ENCODE results near the gene NPEPPS. TPM values are rescaled to one million over a fixed set of nuclear protein-coding genes. Genes with fewer than 3 reads are reported as not detected.

NPEPPS gene
- total RNA-seq, 1 experiment from 2014 or later = 207 TPM

DNA sequence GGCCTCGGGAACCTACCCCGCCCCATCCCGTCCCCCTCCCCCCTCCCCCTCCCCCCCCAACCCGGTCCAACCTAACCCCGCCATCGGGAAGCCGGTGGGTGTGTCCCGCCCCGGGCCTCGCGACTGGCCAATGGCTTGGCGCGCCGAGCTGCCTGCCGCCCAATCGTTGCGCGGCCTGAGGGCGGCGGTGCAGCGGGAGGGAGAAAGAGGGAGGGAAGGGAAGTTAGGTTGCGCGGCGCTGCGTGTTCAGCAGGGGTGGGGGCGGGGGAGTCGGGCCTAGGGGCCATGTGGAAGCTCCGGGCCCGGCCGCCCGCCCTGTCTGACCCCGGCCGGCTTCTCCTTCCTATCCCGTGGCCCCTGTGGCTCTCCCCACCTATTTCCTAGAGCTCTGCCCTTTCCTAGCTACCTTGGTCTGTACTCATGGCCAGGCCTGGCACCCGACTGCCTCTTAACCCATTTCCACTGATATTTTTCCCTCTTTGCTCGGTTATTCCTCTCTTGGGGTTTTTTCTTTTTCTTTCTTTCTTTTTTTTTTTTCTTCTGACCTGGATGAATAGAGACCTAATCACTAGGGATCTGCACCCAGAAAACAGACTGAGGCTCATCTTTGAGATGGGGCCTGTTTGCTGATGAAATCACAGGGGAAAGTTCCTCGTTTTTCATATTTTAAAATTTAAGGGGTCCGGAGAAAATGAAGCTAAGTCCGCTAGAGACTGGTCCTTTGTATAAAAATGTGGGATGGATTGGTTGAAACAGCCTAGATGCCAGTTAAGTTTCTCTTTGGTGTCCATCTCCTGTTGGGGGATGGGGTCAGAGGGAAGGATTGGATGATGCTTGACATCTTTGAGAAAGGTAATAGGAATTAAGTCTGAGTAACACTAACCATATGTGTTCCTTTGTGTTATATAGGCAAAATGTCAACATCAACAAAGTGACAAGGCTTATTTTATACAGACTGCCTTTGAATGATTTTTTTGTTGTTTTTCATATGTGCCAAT is 119.9 kb downstream of the NPEPPS start:
- Histone ChIP-seq H3K4me3 (replicated peaks in 1 of 2; ENCODE audit: low read depth in 1 of 2, low read length in 2 of 2) (peak overlapping the region; percentile 74 to 78), H4K20me1 (ENCODE audit: insufficient read depth) (peaks cover 32% of the 10 kb centered on the region; the same call in 1 of the 2 replicates), H3K79me2 (ENCODE audit: insufficient read depth, low read length) (peaks cover 63% of the 10 kb centered on the region), H3K4me2 (ENCODE audit: low read length) (peak overlapping the region; percentile 71), H3K36me3 (ENCODE audit: control insufficient read depth in 1 of 2, insufficient read depth in 2 of 2, low read length in 2 of 2) (peaks cover 39 to 45% of the 10 kb centered on the region in 2 experiments), H2AFZ (ENCODE audit: low read depth, low read length, poor library complexity, severe bottlenecking) (no peak overlapping the region), H3K27me3 (ENCODE audit: insufficient read depth, low read length) (no peaks in the 10 kb centered on the region), H3K27ac (ENCODE audit: low read depth, low read length) (peak overlapping the region; percentile 92), H3K9me2 (ENCODE audit: insufficient read depth) (no peaks in the 10 kb centered on the region), H3K9ac (ENCODE audit: low read length) (peak overlapping the region; percentile 97), H3K9me3 (ENCODE audit: control insufficient read depth in 1 of 2, insufficient read depth in 1 of 2, low read depth in 1 of 2, low read length in 2 of 2) (no peaks in the 10 kb centered on the region), H3K4me1 (ENCODE audit: control insufficient read depth in 1 of 2, insufficient read depth in 2 of 2, low read length in 2 of 2) (peaks cover 14 to 21% of the 10 kb centered on the region in 2 experiments; a peak in 3 of 4 replicates)
- ChIA-PET POLR2A (interaction anchor here (0.6 to 2.4 kb wide), 14 partner anchors 8 to 792 kb away, joined by 3 to 18 read pairs (median 5); no protein-coding TSS in a partner anchor), CTCF (interaction anchor here (0.6 to 2.0 kb wide), 4 partner anchors 13 to 296 kb away, joined by 3 to 11 read pairs (median 6); no protein-coding TSS in a partner anchor), RAD21 (ENCODE audit: low non-redundant PET in 1 of 2, low total read pairs in 2 of 2, uncharacterized antibody in 2 of 2, unreplicated experiment in 2 of 2) (interaction anchor here (0.6 to 0.7 kb wide), 3 partner anchors 32 to 246 kb away, joined by 3 read pairs; no protein-coding TSS in a partner anchor)
- ATAC-seq = peak; percentile 57
- TSS peak; percentile 49 for BruUV-seq (replicated peaks)
- intact Hi-C loops (cut with micrococcal nuclease) = loop anchor here (10.0 kb wide), 1 partner anchor 244 kb away; the partner anchor contains the start of gene SP2
- peak; percentile 96 for DNase-seq (ENCODE audit: low read depth, low spot score)
- TF ChIP-seq, protein P1, sequence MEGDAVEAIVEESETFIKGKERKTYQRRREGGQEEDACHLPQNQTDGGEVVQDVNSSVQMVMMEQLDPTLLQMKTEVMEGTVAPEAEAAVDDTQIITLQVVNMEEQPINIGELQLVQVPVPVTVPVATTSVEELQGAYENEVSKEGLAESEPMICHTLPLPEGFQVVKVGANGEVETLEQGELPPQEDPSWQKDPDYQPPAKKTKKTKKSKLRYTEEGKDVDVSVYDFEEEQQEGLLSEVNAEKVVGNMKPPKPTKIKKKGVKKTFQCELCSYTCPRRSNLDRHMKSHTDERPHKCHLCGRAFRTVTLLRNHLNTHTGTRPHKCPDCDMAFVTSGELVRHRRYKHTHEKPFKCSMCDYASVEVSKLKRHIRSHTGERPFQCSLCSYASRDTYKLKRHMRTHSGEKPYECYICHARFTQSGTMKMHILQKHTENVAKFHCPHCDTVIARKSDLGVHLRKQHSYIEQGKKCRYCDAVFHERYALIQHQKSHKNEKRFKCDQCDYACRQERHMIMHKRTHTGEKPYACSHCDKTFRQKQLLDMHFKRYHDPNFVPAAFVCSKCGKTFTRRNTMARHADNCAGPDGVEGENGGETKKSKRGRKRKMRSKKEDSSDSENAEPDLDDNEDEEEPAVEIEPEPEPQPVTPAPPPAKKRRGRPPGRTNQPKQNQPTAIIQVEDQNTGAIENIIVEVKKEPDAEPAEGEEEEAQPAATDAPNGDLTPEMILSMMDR (IDR thresholded peaks at IDR 0.05 in 2 of 3, conservative IDR thresholded peaks at IDR 0.05 in 1 of 3; ENCODE audit: borderline replicate concordance in 1 of 3, insufficient read depth in 1 of 3, low read depth in 2 of 3, low read length in 2 of 3) = no peak
- TF ChIP-seq CBX3 (IDR thresholded peaks at IDR 0.05; ENCODE audit: low read depth) (0 out of 2 replicates have a peak, but pooled peaks have one; percentile 20), SRF (IDR thresholded peaks at IDR 0.05; ENCODE audit: low read depth) (no peak), SP1 (IDR thresholded peaks at IDR 0.05; ENCODE audit: low read depth) (peak; percentile 96), POLR2AphosphoS5 (IDR thresholded peaks at IDR 0.05; ENCODE audit: low read depth, low read length) (peak; percentile 78), RAD21 (IDR thresholded peaks at IDR 0.05; ENCODE audit: low read depth) (no peak), CEBPB (IDR thresholded peaks at IDR 0.05; ENCODE audit: low read depth) (no peak), EZH2phosphoT487 (IDR thresholded peaks at IDR 0.05; ENCODE audit: borderline replicate concordance) (no peak), ELF1 (IDR thresholded peaks at IDR 0.05; ENCODE audit: borderline replicate concordance, low read depth) (no peak), ZNF274 (IDR thresholded peaks at IDR 0.05; ENCODE audit: low read depth, low read length) (no peak), YY1 (IDR thresholded peaks at IDR 0.05; ENCODE audit: extremely low read depth, insufficient replicate concordance, low read depth, low read length) (peak; percentile 47), POLR2A (IDR thresholded peaks at IDR 0.05; ENCODE audit: borderline replicate concordance, extremely low read depth, insufficient read depth, insufficient read length) (no peak), EGR1 (IDR thresholded peaks at IDR 0.05; ENCODE audit: low read depth) (peak; percentile 46; the same call in 1 of the 2 replicates)
- TF ChIP-seq, protein P2, sequence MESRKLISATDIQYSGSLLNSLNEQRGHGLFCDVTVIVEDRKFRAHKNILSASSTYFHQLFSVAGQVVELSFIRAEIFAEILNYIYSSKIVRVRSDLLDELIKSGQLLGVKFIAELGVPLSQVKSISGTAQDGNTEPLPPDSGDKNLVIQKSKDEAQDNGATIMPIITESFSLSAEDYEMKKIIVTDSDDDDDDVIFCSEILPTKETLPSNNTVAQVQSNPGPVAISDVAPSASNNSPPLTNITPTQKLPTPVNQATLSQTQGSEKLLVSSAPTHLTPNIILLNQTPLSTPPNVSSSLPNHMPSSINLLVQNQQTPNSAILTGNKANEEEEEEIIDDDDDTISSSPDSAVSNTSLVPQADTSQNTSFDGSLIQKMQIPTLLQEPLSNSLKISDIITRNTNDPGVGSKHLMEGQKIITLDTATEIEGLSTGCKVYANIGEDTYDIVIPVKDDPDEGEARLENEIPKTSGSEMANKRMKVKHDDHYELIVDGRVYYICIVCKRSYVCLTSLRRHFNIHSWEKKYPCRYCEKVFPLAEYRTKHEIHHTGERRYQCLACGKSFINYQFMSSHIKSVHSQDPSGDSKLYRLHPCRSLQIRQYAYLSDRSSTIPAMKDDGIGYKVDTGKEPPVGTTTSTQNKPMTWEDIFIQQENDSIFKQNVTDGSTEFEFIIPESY (IDR thresholded peaks at IDR 0.05; ENCODE audit: extremely low read depth, insufficient replicate concordance, low read length) = no peak
- TF ChIP-seq, protein P3, sequence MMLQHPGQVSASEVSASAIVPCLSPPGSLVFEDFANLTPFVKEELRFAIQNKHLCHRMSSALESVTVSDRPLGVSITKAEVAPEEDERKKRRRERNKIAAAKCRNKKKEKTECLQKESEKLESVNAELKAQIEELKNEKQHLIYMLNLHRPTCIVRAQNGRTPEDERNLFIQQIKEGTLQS (IDR thresholded peaks at IDR 0.05) = no peak
- TF ChIP-seq, protein P4, sequence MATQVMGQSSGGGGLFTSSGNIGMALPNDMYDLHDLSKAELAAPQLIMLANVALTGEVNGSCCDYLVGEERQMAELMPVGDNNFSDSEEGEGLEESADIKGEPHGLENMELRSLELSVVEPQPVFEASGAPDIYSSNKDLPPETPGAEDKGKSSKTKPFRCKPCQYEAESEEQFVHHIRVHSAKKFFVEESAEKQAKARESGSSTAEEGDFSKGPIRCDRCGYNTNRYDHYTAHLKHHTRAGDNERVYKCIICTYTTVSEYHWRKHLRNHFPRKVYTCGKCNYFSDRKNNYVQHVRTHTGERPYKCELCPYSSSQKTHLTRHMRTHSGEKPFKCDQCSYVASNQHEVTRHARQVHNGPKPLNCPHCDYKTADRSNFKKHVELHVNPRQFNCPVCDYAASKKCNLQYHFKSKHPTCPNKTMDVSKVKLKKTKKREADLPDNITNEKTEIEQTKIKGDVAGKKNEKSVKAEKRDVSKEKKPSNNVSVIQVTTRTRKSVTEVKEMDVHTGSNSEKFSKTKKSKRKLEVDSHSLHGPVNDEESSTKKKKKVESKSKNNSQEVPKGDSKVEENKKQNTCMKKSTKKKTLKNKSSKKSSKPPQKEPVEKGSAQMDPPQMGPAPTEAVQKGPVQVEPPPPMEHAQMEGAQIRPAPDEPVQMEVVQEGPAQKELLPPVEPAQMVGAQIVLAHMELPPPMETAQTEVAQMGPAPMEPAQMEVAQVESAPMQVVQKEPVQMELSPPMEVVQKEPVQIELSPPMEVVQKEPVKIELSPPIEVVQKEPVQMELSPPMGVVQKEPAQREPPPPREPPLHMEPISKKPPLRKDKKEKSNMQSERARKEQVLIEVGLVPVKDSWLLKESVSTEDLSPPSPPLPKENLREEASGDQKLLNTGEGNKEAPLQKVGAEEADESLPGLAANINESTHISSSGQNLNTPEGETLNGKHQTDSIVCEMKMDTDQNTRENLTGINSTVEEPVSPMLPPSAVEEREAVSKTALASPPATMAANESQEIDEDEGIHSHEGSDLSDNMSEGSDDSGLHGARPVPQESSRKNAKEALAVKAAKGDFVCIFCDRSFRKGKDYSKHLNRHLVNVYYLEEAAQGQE (IDR thresholded peaks at IDR 0.05; ENCODE audit: low read depth) = no peak

All from HCT116 (cell line).